GM21367 (cell line): ENCODE data around the gene CBX4.

Experiments
- ATAC-seq: cut with Tn5 transposase; IDR thresholded peaks from one replicate; pipeline ENCODE4 v1.9.1; 2021; ENCODE audit not compliant: unreplicated experiment

Gene CBX4

DNA sequence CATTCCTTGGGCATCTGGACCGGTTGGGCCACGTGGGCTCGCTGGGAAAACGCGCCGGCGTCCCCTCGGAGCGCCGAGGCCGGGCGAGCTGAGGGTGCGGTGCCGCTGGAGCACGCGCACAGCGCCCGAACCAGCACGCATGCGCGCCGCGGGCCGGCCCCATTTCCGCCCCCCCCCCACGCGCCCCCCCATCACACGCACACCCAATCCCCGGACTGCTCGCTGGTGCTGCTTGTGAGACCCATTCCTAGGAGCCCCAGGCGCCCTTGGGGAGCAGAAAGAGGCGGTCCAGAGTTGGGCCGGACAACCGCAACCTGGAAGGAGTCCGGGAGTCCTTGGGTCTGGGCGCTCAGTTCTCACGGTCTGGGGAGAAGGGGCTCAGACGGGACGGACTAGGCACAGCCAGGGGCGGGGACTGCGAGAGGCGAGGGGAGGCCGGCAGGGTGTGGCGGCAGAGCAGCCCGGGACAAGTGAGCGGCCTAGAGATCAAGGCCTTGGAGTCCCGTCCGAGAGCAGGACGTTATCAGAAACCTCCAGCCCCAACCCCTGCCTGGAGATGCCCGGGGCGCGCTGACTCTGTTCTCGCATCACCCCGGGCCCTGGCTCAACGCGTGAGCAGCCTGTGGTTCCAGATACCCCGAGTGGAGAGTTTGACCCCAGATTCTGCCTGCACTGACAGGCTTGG, 36.4 kb downstream of the CBX4 start:
- no peak for ATAC-seq

DNA sequence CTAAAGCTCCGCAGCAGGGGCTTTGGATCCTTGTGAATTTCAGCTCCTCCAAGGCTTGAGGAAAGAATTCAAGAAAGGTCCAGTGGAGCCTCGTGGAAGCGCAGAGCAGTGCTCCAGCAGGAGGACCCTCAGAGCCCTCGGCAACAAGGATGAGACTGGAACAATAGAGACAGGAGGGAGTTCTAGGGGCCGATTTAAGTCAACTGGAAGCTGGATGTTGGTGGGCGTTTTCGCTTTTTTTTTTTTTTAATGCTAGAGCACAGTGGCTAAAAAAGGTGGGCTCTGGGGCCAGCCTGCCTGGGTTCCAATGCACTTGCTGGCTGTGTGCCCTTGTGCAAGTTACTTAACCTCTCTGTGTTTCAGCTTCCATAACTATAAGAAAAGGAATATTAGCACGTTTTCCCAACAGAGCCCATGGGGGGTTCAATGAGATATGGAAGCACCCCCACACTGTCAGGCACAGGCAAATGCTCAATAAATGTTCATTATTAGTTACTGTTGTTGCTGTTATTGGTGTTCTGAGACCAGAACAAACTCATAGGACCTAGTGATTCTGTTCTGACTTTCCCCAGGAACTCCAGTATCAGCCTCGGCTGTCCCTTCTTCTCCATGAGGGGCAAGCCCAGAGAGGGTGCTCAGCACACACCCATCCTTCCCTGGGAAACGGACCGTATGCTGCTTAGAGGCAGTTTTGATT, 37.1 kb downstream of the CBX4 start:
- no peak for ATAC-seq

DNA sequence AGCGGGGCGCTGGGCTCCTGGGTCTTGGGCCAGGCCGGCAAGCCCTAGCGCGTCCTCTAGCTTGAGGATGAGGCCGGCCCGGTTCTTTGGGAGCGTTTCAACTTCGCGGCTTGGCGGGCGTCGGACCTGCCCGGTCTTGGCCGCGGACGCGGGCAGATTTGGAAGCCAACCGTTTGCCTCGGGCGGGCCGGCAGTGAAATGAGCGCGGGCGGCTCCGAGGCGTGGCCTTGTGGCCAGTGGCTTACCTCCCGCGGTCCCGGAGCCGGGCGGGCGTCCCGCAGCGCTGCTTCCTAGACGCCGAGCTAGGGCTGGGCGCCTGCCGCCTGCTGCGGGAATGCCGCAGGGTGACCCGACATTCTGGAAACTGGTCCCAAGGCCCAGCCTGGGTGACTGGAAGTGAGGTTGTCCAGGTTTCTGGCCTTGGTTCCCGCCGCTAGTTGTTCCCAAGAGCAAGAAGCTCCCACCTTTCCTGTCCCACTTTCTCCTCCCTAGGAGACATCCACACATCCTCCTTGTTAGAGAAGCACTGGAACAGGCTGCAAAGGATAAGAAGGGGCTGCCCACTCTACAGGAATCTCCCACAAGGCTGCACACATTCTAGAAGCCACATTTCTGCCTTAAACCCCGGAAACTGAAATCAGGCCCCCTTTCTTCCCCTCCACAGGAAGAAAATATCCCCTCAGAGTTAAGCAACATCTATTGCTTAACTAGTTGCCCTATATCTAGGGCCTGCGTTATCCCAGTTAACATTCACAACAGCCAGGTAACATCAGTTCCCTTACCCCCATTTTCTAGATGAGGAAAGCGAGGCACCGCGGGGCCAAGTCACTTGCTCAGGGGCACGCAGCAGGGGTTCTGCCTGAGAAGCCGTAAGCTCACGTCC, 37.8 kb downstream of the CBX4 start:
- ATAC-seq = no peak

DNA sequence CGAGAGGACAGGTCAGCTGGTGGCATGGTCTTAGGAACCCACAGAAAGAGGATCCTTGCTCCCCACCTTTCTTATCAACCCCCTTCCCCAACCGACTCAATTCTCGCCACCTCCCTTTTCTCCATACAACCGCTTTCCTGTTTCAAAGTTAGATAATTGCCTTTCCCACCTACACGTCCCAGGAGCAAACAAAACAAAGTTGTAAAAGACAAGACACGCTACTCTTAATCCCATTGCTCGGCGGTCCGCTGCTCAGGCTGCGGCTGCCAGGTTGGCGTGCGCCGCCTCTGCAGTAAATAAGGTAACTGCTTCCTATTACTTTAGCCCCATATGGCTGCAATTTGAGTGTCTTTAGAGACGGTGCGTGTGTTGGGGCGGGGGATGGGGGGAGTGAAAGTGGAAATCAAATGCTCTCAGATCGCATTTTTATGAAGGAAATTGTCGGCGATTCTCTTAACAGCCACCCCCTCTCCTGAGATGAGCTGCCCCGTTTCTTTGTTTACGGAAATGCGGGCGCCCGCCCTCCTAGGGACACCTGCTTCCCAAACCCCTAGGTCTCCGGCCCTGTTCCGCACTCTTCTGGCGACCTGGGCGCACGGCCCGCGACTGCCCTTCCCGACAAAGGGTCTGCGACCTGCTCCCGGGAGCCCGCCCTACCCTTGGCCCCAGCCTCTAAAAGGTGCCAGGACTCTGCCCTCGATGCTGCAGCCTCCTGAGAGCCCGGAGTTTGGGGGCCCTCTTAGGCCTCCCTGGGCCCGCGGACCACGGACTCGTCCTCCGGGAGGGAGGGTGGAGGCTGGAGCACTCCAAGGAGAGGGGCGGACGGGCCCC, 38.7 kb downstream of the CBX4 start:
- no peak for ATAC-seq

DNA sequence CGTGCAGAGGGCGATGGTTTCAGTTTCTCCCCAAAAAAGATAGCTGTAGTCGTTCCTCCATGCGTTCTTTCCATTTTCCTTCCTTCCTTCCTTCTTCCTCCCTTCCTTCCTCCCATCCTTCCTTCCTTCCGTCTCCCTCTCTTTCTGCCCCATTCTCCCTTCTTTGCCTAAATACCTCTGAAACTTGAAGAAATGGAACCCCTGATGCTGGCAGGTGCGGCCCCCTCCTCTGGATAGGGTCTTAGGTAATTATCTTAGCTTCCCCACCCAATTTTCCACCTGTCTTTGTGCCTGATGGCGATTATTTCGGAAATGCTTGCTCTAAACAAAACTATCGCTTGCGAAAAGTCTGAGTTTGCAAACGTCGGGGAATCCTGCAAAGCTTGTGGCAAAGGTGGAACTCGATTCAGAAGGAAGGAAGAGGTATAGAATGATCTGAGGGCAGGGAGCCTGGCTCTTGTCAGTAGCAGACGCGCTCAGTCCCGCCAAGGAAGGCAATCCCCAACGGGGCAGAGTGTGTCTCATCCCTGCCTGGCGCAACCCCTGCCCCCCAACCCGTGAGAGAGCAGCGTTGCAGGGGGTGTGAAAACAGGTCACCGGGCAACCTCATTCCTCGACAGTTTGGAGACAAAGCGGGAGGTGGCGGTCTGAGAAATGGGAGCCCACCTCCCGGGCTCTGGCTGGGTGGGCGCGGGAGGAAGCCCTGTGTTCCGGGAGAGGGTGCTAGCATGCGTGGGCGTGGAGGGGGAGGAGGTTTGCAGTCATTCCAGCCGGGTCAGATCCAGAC, 39.5 kb downstream of the CBX4 start:
- ATAC-seq = no peak

DNA sequence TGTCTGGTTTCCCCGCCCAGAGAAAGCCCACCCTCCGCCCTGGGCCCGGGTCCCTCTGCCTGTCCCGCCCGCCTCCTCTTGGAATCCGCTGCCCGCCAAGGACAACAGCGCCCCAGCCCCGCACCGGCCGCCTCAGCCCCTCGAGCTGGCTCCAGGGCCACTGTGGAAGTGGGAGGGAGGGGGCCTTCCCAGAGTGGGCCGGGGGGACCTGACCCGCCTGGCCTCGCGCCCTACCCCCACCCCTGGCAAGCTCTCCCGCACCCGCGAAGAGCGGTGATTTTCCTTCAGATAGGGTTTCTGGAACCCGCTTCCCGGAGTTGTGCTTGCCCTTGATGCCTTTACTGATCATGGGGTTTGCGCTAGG, 40.1 kb downstream of the CBX4 start:
- no peak for ATAC-seq

DNA sequence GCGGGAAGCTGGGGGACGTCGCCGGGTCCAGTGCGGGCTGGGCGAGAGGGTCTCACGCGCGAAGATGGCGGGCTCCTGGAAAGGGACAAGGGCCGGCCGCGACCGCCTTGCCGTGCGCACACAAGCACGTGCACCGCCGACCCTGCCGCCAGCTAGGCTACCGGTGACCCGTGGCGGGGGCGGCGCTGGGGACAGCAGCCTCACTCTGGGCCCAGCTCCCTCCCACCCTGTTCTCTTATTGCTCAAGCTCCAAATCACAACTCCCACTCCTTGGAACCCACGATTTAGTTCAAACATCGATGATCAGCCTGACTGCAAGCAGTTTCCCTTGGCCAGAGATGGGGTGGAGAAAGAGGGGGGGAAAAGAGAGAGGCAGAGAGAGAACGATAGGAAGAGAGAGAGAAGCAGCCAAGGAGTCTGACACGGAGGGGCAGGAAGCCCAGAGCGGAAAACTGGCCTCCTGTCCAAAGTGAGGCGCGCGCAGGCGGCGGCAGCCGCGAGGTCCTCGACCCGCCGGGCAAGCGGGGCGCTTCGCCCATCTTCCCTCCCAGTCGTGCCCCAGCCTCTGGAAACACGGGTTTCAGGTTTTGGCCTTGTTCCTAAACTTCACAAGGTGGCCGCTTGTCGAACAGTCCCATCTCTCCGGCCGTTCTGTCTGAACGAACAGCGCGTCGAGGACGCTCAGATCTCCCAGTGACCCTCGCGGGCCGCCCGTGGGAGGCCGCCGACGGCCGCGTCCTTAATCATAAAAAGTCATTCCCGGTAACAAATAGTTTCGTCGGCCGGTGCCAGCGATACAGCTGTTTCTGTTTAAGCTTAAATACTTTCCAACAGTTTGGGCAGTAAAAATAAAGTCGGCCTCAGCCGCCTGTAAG, 40.7 kb downstream of the CBX4 start:
- no peak for ATAC-seq

DNA sequence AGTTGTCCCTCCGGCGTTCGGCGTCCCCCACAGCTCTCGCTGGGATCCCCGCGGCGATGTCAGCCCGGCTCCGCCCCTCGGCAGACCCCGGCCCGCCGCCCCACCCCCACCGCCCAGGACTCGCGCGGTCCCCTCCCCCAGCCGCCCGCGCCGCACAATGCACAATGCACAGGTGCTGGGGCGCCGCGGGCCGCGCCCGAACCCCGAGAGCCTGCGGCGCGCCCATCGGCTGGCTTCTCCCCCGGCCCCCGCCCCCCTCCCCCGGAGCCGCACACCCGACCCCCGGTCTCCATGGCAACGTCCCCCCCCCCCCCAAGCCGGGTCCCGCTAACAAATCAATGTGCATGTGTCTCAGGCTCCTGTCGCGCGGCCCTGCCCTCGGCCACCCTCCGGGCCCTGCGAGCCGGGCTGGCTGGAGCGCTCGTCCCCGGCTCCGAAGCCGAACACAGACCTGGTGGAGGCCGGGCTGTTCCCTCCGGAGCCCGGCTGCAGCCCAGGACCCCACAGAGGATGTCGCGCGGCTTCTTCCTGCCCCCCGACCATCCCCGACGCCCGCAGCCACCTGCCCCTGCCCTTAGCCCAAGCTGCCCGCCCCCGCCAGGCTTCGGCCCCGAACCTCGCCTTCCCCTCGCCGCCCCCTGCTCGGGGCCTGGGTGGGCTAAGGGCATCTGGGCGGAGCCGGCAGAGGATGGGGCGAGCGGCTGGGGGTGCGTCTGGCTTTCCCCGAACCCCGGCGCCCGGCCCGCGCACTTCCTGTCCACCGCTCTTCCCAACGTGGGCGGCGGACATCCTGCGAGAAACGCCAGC, 41.5 kb downstream of the CBX4 start:
- ATAC-seq = no peak

DNA sequence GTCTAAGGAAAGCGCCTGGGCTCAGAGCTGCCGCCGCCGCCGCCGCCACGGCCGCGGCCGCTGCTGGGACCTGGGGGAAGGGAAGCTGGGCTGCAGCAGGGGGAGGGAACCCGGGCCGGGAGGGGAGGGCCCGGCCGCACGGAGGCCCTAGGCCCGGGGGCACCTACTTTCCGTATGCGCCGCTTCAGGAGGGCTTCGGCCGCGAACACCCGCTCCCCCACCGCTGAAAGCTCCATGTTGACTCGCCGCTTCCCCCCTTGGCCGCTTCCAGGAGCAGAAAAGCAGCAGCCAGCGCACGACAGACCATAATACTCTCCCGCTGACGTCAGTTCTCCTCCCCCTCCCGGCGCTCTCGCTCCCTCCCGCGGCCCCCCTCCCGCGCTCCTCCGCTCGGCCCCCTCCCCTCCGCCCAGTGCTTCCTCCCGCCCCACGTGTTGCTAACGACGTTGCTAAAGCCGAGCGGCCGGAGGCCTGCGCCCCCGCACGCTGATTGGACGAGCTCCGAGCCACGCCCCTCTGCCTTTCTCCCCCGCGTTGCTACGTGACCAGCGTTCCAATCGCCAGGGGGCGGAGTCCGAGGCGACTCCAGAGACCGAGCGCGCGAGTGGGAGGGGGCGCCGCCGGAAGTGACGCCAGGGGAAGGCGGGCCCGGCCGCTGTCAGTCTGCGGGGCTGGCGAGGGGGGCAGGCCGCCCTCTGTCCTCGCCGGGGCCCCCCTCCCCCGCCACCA, 42.3 kb downstream of the CBX4 start, which contains the start of gene CBX8:
Gene CBX8, minus strand, starts transcription at position 315 of the 729 bp plus-strand sequence. Its CDS starts 79 bp downstream, at position 236.
- ATAC-seq = peak; percentile 83

DNA sequence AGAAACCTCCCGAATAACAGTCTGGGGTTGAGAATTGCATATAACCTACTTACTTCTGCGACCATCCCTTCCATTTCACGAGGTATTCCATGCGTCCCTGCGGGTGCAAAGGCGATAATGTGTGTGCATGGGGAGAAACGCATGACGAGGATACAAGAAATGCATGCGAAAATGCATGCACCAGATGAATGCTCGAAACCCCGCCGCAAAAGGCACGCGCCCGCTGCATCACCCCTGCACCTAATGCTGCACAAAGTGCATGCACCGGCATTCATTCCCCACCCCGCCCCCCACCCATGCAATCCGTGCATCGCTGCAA, 42.8 kb downstream of the CBX4 start:
- ATAC-seq = no peak

DNA sequence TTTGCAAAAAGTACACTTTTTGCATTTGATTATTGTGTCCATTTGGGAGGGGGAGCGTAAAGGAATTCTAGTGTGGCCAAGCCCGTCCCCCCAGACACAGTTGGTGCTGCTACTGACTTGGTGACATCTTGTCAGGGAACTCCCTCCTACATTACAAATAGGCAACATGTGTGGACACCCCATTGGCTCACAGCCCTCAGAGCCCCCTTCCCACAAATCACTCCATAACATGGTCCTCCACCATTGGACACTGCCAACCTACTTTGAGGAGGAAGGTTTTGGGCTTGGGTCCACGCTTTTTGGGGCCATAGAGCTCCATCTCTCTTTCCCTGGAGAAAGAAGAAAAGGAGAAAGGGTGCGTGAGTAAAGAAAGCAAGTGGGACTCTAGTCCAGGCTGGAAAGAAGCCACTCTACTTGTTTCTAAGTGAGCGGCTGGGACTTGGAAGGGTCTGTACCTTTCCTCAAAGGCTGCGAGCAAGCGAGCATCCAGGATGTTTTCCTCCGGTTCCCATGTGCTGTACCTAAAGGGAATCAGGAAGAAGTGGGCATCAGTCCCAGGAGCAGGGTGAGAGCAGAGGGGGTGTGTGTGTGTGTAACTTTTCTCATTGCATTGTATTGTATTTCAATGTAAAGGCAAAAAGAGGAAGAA, 43.3 kb downstream of the CBX4 start:
- ATAC-seq = no peak

DNA sequence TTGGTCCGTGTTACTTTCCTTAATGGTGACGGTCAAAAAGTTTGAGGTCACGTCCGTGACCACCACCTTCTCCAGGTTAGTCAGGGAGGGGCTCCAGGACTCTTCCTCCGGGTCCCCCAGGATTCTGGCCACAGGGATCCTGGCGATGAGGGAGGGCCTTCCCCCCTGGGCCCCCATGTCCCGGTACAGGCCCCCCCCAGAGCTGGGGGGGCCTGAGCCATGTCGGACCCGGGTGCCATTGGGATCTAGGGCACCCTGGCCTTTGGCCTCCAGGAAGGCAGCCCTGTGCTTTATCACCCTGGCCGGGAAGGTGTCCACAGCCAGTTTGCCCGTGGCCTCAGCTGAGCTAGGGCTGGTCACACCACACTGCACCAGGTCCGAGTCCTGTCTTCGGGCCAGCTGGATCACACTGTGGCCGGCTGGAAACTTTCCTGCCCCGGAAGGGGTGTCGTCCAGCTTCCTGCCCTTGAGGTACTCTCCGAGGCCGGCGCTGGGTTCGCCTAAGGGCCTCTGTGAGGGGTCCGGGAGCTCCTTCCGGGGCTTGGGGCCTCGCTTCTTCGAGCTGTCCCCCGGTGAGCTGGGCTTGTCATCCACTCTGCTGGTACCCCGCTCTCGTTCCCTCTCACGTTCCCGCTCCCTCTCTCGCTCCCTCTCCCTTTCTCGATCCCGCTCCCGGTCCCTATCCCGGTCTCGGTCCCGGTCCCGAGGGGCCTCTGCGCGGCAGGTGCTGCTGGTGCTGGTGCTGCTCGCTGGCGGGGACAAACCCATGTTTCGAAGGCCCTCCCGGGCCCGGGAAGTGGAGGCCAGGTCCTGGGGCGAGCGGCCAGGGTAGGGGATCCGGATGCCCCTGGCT, 44.4 kb downstream of the CBX4 start:
- ATAC-seq = no peak

DNA sequence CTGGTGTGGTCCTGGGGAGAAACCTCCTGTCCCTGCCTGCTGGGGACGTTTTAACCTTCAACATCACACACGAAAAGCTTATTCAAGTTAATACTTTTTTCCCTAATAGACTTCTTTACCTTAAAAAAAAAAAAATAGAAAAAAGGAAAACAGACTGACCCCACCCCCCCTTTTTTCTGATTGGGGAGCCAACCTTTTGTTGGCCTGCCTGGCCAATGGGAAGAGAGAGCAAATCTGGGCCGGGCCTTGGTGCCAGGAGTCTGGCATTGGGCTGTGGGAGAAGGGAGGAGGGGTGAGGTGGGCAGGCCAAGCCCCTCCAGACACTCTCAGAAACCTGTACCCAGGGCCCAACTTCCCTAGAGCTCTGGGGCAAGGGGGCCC, 45.3 kb downstream of the CBX4 start:
- no peak for ATAC-seq

DNA sequence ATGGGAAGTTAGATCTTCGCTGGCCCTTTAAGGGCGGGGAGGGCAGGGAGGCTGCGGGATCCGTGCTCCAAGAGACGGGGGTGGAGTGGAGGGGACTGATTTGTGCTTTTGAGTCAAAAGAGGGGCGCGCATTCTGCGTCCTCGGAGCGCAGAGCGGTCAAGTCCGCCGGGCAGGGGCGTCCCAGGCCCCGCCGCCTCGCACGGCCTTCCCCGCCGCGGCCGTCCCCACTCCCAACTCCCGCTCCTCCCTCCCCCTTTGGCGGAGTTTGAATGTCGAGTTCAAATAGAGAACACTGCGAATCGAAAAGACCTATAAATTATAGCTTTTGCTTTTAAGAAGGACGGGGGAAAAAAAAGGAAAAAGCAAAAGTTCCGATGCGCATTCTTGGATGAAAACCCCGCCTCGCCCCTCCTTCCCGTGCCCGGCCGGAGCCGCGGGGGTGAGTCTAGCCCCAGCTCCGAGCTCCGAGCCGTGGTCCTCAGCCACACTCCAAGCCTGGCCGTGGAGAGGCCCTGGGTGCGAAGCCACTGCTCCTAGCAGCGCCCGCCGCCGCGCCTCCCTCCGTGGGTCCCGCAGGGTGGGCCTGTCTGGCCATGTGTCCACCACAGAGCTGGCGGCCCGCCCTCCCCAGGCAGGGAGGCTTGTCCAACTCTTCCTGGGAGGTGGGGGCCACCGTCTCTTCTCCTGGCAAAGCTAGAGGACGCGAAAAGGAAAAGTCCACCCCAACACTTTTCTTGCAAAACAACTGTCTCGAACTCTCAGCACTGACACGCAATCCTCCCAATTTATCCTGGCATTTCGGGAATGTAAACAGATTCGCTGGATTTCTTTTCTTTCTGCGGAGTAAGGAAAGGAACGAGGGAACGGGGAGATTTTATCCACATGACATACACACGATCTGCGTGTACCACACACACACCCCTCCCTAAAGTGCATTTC, 46.0 kb downstream of the CBX4 start:
- no peak for ATAC-seq

DNA sequence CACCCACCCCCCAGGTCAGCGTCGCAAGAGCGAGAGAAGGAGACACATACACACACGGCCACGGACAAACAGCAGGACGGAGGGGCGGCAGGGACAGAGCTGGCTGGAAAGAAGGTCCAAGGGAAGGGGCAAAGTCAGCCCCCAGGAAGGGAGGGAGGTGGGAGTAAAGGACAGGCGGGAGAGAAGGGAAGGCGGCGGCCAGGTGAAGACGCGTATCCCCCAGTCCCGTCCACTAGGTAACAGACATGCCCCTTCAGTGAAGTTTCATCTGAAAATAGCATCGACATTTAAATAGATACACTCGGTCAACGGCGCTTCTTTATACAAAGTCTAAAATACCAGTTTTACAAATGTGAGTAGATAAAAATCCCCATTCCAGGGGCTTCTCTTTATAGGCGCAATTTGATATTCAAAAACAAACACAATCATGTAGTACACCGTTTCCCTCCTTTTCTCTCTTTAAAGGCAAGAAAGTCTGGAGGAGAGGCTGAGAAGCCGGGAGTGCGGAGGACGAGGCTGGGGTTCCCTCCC, 46.8 kb downstream of the CBX4 start:
- no peak for ATAC-seq
